Midbrain (tissue), 1 donor: ENCODE data around the gene HPS5.
"Not testable (repeated sequence)": the region's sequence is repeated elsewhere in the genome, so short reads cannot be mapped to it uniquely, and the experiment has no call there.

ENCODE experiments used
- DNase-seq: peaks from one replicate; lab custom pipeline; 2025; lab: John Stamatoyannopoulos, UW

HPS5 gene, protein sequence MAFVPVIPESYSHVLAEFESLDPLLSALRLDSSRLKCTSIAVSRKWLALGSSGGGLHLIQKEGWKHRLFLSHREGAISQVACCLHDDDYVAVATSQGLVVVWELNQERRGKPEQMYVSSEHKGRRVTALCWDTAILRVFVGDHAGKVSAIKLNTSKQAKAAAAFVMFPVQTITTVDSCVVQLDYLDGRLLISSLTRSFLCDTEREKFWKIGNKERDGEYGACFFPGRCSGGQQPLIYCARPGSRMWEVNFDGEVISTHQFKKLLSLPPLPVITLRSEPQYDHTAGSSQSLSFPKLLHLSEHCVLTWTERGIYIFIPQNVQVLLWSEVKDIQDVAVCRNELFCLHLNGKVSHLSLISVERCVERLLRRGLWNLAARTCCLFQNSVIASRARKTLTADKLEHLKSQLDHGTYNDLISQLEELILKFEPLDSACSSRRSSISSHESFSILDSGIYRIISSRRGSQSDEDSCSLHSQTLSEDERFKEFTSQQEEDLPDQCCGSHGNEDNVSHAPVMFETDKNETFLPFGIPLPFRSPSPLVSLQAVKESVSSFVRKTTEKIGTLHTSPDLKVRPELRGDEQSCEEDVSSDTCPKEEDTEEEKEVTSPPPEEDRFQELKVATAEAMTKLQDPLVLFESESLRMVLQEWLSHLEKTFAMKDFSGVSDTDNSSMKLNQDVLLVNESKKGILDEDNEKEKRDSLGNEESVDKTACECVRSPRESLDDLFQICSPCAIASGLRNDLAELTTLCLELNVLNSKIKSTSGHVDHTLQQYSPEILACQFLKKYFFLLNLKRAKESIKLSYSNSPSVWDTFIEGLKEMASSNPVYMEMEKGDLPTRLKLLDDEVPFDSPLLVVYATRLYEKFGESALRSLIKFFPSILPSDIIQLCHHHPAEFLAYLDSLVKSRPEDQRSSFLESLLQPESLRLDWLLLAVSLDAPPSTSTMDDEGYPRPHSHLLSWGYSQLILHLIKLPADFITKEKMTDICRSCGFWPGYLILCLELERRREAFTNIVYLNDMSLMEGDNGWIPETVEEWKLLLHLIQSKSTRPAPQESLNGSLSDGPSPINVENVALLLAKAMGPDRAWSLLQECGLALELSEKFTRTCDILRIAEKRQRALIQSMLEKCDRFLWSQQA

GRCh38 chr11:18321969-18322711 lies at the start of gene HPS5, which contains the start of gene GTF2H1:
Gene HPS5 (minus strand): TSS chr11:18322140. CDS start chr11:18317858, 4,282 bp downstream.
Gene GTF2H1 (plus strand): TSS chr11:18322567. CDS start chr11:18333075, 10,508 bp downstream.
- DNase-seq, result peak; percentile 97

DNA sequence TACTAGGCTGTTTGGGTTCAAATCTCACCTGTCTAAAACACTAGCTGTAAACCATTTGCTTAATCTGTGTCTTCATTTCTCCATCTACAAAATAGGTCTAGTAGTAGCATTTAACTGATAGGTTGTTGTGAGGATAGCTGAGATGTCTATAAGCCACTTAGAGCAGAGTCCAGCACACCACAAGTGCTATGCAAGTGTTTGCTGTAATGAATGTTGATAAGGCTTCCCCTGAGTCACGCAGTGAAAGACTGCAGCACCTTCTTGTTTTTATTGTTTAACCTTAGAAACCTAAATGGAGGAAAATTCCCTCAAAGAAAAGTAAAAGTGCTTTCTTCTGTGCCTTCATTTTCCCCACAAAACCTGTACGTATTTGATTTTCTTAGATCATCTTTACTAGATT lies 49.3 kb upstream of the HPS5 start:
- no peak for DNase-seq

GRCh38 chr11:18369398-18369797 lies 47.5 kb upstream of the HPS5 start:
- DNase-seq, result no peak

- no peak for DNase-seq
Measured at GRCh38 chr11:18368221-18368620, 46.3 kb upstream of the HPS5 start.

GRCh38 chr11:18367431-18367830 lies 45.5 kb upstream of the HPS5 start:
- no peak for DNase-seq

- no peak for DNase-seq
Measured at GRCh38 chr11:18366286-18366685, 44.3 kb upstream of the HPS5 start.

GRCh38 chr11:18365741-18366140 lies 43.8 kb upstream of the HPS5 start:
- no peak for DNase-seq

DNA sequence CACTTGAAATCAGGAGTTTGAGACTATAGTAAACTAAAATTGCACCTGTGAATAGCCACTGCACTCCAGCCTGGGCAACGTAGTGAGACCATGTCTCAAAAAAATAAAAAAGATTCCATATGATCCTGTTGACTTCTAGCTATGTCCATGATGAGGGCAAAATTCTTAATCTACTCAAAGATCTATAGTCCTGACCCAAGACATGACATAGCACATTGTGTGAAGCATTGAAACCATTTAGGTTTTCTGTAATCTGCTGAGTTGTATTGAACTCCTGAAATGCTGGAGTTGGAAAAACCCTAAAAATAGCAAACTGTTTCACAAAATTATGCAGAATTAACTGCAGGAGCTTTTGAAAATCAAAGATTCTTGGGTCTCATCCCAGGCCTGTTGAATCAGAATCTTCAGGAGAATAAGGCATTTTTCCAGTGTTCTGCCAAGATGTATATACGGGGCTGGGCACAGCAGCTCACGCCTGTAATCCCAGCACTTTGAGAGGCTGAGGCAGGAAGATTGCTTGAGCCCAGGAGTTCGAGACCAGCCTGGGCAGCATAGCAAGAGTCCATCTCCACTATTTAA lies 42.6 kb upstream of the HPS5 start:
- no peak for DNase-seq

DNA sequence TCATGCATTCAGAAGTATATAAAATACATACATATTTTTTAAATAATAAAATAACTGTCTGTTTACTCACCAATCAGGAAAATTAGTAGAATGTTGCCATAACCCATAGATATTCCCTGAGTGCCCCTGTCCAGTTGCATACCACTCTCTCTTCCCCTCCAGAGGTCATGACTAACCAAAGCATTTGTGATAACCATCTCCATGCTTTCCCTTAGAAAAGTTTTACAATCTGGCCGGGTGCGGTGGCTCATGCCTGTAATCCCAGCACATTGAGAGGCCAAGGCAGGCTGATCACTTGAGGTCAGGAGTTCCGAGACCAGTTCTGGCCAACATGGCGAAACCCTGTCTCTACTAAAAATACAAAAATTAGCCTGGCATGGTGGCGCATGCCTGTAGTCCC lies 39.2 kb upstream of the HPS5 start:
- DNase-seq, result no peak

DNA sequence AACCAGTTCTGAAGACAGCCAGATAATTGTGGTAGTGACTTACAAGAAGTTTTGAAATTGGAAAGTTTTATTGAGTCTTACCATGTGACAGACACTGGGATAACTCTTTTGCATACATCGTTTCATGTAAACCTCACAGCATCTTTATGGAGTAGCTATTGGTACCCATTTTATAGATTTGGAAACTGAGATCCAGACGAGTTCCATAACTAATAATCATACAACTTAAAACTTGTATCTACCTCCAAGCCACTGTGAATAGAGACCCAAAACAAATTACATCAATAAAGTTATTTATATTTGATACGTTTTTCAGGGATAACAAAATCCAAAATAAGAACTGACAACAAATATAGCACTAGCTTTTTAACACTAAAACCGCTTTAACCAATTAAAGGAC lies 36.7 kb upstream of the HPS5 start:
- DNase-seq, result no peak

DNA sequence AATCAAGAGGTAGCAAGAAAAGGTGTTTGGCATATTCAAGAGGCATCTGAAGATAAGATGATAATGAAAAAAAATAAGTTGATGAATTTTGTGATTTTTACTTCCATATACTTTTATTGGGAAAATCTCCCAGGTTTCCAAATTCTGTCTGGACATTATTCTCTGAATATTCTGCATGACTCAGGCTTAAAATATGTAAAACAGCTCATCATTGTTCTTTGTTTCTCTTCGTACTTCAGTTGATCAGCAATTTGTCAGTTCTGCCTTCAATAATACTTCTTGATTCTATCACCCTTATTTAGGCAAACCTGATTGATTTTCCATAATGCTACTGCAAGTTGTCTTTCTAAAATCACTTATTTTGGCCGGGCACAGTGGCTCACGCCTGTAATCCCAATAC lies 30.6 kb upstream of the HPS5 start:
- DNase-seq, result no peak

GRCh38 chr11:18347471-18348125 lies 25.7 kb upstream of the HPS5 start:
- no peak for DNase-seq

DNA sequence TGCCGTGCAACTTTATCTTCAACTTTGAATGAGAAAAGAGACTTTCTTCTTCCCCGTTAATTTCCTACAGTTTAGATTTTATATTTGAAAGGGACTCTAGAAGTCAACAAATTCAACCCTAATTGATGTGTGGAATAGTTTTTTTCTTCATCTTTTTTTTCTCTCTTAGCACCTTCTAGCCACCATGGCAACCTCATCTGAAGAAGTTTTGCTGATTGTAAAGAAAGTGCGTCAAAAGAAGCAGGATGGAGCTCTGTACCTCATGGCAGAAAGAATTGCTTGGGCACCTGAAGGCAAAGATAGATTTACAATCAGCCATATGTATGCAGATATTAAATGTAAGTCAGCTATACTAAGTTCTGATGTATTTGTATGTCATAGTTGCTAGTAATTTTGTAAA lies 11.0 kb upstream of the HPS5 start:
- DNase-seq, result no peak

DNA sequence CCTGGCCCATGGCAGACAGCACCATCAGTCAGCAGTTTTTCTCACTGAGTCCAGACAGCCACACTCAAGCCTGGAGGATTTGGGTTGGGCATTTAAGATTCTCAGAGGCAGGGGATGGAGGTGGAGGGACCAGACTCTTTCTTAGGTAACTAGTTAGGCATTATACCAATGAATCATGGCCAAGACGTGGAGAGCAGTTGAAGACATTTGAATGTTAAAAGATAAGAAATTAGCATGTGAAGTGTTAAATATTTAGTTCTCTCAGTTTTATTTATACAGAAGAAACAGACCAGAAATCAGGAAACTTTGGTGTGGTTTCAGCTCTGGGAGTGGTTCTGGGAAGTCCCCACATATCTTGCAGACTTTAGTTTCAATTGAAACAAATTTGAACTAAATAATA lies 10.4 kb upstream of the HPS5 start:
- DNase-seq, result no peak

GRCh38 chr11:18330921-18331320 lies 9.0 kb upstream of the HPS5 start:
- no peak for DNase-seq

DNA sequence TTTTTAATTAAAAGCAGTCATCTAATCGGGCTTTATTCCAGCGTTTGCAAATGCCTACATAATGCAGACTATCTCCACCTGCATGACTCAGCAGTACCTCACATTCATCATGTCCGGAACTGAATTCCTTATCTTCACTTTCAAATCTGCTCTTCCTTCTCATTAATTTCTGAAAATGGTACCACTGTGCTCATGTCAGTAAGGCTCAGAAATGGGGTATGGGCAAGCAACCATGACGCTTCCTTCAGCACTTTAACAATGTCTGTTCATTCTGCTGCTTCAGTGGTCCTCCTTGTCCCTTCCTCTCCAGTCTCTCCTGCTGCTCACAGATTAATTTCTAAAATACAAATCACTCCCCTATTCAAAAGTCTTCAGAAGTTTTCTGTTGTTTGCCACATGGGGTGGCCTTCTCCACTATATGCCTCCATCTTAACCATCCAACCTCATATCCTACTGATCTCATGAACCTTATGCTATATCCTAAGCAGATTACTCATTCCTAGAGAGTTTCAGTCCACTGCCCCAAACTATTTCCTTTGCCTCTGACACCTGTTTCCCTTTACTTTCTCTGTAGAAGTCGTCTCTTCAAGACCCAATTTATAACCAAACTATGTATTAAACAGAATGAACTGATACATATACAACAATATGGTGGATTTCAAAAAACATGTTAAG lies 7.4 kb upstream of the HPS5 start:
- DNase-seq, result no peak

- no peak for DNase-seq
Measured at GRCh38 chr11:18324381-18324780, 2.4 kb upstream of the HPS5 start.

DNA sequence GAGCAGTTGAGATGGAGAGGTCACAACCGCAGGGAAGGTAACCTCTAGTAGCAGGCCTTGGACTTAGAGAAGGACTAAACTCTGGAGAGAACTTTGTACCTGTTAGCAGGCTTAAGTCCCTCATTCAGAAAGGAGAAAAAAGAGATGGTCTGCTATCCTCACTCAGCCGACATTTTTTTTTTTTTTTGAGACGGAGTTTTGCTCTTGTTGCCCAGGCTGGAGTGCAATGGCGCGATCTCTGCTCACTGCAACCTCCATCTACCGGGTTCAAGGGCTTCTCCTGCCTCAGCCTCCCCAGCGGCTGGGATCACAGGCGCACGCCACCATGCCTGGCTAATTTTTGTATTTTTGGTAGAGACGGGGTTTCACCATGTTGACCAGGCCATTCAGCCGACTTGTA lies 1.9 kb upstream of the HPS5 start:
- DNase-seq, result not testable (repeated sequence)

DNA sequence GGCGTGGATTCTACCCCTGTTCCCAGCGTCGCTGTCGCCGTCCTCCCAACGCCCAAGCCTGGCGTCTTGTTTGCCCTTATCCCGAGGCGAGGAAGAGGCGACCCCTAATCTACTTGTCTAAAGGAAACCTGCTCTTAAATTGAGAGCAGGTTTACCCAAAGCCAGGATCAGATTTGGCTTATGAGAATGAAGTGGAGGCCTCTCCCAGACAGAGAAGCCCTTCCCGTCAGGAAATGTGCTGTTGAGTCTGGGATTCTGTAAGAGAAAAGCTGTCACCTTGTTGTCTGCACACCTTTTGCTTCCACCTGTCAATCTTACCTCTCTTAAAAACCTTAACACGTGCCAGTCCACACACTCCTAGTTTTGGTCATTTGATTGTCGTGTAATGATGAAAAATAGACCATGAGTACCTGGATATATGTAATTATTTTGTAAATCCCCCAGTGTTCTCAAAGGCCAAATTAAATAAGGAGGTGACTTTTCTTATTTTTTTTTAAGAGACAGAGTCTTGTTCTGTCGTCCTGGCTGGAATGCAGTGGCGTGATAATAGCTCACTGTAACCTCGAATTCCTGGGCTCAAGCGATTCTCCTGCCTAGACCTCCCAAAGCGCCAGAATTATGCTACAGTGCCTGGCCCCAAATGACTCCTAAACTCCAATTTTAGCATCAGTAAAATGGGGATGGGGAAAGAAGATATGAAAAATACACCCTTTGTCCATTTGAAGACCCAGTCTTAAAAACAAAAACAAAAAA lies 1.1 kb upstream of the HPS5 start:
- no peak for DNase-seq

- DNase-seq, result no peak
Measured at GRCh38 chr11:18321578-18321968, 367 bp downstream of the HPS5 start.
